Esophagus muscularis mucosa (tissue), 4 donors: ENCODE results near the gene WNT10A. TPM values are rescaled to one million over a fixed set of nuclear protein-coding genes. Genes with fewer than 3 reads are reported as not detected.
A peak's percentile ranks its signal among the peaks of the same experiment; 100 is the strongest.

Experiments used
- DNase-seq: peaks from one replicate; pipeline ENCODE4 v3.0.0-alpha.2; 2017; ENCODE audit errors: extremely low spot score
- H3K27ac ChIP-seq, 4 donors: fragments of 200-600 bp; sonication (generic); replicated peaks in 1 of 4; 1 replicate in 3 of 4; 2 replicates in 1 of 4; pipeline ENCODE4 v1.5.1; 2016 to 2019; ENCODE audit warnings: mild to moderate bottlenecking in 1 of 4
- H3K27me3 ChIP-seq, 4 donors: fragments of 200-600 bp; sonication (generic); one replicate each; pipeline versions ENCODE4 v1.5.1 to v1.6.0; 2016 to 2019
- H3K36me3 ChIP-seq, 4 donors: fragments of 200-600 bp; sonication (generic); one replicate each; pipeline ENCODE4 v1.5.1; 2016 to 2019
- H3K4me1 ChIP-seq, 4 donors: fragments of 200-600 bp; sonication (generic); one replicate each; pipeline ENCODE4 v1.5.1; 2016 to 2019
- H3K4me3 ChIP-seq, 4 donors: fragments of 200-600 bp; sonication (generic); 1 replicate in 2 of 4; 2 replicates in 2 of 4; pipeline ENCODE4 v1.5.1; 2016 to 2019; ENCODE audit warnings: mild to moderate bottlenecking in 4 of 4, moderate library complexity in 1 of 4
- H3K9me3 ChIP-seq, 4 donors: fragments of 200-600 bp; sonication (generic); 1 replicate in 3 of 4; 2 replicates in 1 of 4; pipeline ENCODE4 v1.5.1; 2016 to 2019
- EP300 ChIP-seq: sonication (generic); formaldehyde crosslinking; IDR thresholded peaks from one replicate; pipeline ENCODE4 v1.6.1; 2017; ENCODE audit warnings: antibody characterized with exemption
- POLR2A ChIP-seq: fragments of 450-650 bp; IDR thresholded peaks from one replicate; pipeline ENCODE4 v1.6.1; 2017; ENCODE audit warnings: antibody characterized with exemption, moderate library complexity, mild to moderate bottlenecking, low read depth
- POLR2AphosphoS5 ChIP-seq, 2 donors: sonication (generic); formaldehyde crosslinking; IDR thresholded peaks; one replicate each; pipeline ENCODE4 v1.6.1; 2017; ENCODE audit warnings: antibody characterized with exemption in 2 of 2
- WGBS: methylation state at CpG from one replicate; pipeline ENCODE4 v1.1.5; 2018; 5-methylcytosine and 5-hydroxymethylcytosine counted together
- intact Hi-C: fragments of 100-400 bp; cut with DNase I; formaldehyde crosslinking; loops from one replicate; pipeline ENCODE4 v1.15.1; 2023
- total RNA-seq, 4 donors: library from RNA; depleted of rRNA; stranded (reverse); fragments of >200 nt; gene quantifications; one replicate each; pipeline versions ENCODE4 v1.1.0 to v1.2.1, GENCODE V29; 2016
- TF ChIP-seq, protein P1 (sequence below), 3 experiments: fragments of 200-600 bp in 2 of 3; fragments of 450-650 bp in 1 of 3; sonication (generic) in 2 of 3; IDR thresholded peaks; one replicate each; pipeline ENCODE4 v1.5.1; 2017 to 2019; ENCODE audit warnings: antibody characterized with exemption in 3 of 3, mild to moderate bottlenecking in 2 of 3, moderate library complexity in 1 of 3

The WNT10A gene
- total RNA-seq, 4 donors from 2014 or later = 0.17 TPM; not detected in 3

DNA sequence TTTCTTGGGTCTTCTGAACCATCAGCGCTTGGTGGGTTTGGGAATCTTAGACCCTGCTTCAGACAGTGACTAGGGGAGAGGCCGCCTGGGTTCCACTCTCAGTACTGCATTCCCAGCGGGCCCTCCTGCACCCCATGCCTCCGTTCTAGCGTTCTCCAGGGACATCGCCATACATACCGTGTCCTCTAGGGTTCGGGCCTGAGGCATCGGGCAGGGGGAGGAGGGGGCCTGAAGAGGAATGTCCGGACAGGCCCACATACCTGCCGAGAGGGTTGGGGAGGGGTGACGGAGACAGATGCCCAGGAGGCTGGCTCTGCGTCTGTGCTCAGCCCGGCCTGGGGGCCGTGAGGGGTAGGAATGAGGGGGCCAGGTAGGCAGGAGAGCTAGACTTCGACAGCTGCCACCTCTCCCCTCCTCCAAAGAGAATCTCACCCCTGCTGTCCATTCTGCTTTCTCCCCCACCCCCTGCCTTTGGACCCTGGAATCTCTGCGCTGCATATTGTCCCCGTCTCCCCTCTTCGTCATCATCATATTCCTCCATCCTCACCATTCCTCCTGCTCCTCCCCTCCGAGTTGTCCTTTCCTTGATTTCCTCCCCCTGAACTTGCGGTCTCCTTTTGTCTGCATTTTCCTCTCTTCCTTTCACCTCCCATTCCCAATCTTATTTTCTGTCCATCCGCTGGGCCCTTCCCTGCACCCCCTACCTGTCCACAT lies 7.8 kb upstream of the WNT10A start:
- H3K27ac ChIP-seq = no peak overlapping the region
- no peaks in the 10 kb centered on the region for H3K36me3 ChIP-seq
- H3K9me3 ChIP-seq = no peaks in the 10 kb centered on the region
- H3K4me3 ChIP-seq = no peak overlapping the region
- peaks cover 0 to 99% (median 51%) of the 10 kb centered on the region in 4 donors for H3K27me3 ChIP-seq
- WGBS = 17% methylated on average over 17 of the region's 22 CpGs
- no peak for DNase-seq
- intact Hi-C loops = no loop called here
- no peak for TF ChIP-seq POLR2A
- TF ChIP-seq POLR2AphosphoS5 (IDR thresholded peaks at IDR 0.05) = no peak
- no peak for TF ChIP-seq EP300
- TF ChIP-seq, protein P1, sequence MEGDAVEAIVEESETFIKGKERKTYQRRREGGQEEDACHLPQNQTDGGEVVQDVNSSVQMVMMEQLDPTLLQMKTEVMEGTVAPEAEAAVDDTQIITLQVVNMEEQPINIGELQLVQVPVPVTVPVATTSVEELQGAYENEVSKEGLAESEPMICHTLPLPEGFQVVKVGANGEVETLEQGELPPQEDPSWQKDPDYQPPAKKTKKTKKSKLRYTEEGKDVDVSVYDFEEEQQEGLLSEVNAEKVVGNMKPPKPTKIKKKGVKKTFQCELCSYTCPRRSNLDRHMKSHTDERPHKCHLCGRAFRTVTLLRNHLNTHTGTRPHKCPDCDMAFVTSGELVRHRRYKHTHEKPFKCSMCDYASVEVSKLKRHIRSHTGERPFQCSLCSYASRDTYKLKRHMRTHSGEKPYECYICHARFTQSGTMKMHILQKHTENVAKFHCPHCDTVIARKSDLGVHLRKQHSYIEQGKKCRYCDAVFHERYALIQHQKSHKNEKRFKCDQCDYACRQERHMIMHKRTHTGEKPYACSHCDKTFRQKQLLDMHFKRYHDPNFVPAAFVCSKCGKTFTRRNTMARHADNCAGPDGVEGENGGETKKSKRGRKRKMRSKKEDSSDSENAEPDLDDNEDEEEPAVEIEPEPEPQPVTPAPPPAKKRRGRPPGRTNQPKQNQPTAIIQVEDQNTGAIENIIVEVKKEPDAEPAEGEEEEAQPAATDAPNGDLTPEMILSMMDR (IDR thresholded peaks at IDR 0.05) = no peak
- peaks cover 8 to 31% (median 19%) of the 10 kb centered on the region in 4 donors for H3K4me1 ChIP-seq

DNA sequence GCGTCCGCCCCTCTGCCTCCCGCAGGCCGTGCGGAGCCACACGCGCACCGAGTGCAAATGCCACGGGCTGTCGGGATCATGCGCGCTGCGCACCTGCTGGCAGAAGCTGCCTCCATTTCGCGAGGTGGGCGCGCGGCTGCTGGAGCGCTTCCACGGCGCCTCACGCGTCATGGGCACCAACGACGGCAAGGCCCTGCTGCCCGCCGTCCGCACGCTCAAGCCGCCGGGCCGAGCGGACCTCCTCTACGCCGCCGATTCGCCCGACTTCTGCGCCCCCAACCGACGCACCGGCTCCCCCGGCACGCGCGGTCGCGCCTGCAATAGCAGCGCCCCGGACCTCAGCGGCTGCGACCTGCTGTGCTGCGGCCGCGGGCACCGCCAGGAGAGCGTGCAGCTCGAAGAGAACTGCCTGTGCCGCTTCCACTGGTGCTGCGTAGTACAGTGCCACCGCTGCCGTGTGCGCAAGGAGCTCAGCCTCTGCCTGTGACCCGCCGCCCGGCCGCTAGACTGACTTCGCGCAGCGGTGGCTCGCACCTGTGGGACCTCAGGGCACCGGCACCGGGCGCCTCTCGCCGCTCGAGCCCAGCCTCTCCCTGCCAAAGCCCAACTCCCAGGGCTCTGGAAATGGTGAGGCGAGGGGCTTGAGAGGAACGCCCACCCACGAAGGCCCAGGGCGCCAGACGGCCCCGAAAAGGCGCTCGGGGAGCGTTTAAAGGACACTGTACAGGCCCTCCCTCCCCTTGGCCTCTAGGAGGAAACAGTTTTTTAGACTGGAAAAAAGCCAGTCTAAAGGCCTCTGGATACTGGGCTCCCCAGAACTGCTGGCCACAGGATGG lies 7.1 kb upstream of the WNT10A start:
- no peaks in the 10 kb centered on the region for H3K36me3 ChIP-seq
- TF ChIP-seq, protein P1 (IDR thresholded peaks at IDR 0.05) = no peak
- 14% methylated on average over 38 of the region's 86 CpGs for WGBS
- no peak overlapping the region for H3K27ac ChIP-seq
- DNase-seq = no peak
- H3K27me3 ChIP-seq = peaks cover 0 to 99% (median 58%) of the 10 kb centered on the region in 4 donors
- peaks cover 8 to 31% (median 19%) of the 10 kb centered on the region in 4 donors for H3K4me1 ChIP-seq
- no peaks in the 10 kb centered on the region for H3K9me3 ChIP-seq
- intact Hi-C loops = no loop called here
- H3K4me3 ChIP-seq = no peak overlapping the region

- Histone ChIP-seq H3K9me3 (no peaks in the 10 kb centered on the region), H3K4me1 (peaks cover 19 to 50% (median 34%) of the 10 kb centered on the region in 4 donors), H3K4me3 (no peak overlapping the region), H3K36me3 (no peaks in the 10 kb centered on the region), H3K27ac (no peak overlapping the region), H3K27me3 (peaks cover 0 to 99% (median 74%) of the 10 kb centered on the region in 4 donors)
- DNase-seq = no peak
- WGBS = 39% methylated on average over 2 of the region's 2 CpGs
- intact Hi-C loops = loop anchor here (1.0 kb wide), 1 partner anchor 23 kb away; no protein-coding TSS in a partner anchor
- TF ChIP-seq, protein P1 (IDR thresholded peaks at IDR 0.05) = no peak
- TF ChIP-seq POLR2A (no peak), POLR2AphosphoS5 (IDR thresholded peaks at IDR 0.05) (no peak), EP300 (no peak)
Measured at GRCh38 chr2:218875692-218876246, 4.9 kb upstream of the WNT10A start.

DNA sequence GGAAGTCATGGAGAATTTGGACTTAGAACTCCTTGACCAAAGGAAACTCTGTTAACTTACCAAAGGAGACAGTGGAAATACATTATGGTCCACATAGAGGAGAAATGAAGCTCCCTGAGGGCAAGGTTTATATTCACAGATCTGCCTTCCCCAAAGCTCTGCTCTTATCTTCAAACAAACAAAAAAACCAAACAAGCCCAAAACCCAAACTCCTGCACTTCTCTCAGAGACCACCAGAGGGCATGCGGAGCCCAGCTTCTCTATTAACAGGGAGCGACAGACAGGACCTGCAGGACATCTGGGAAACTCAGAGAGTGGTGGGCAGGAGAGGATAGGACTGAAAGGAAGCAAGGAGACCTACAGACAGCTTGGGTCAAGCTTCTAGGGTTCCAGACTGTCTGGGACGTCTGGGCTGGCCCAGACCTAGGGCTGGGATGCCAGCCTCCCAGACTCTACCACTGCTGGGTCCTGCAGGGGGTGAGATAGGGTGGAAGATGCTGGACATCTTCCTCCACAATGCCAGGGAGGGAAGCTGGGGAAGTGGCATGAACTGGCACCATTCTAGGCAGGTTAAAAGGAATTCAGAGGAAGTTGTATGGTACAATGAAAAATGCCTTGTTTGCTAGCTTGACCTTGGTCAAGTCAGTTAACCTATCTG lies 4.0 kb upstream of the WNT10A start:
- Histone ChIP-seq H3K27me3 (peaks cover 0 to 99% (median 74%) of the 10 kb centered on the region in 4 donors), H3K4me1 (peaks cover 11 to 45% (median 26%) of the 10 kb centered on the region in 4 donors), H3K4me3 (no peak overlapping the region), H3K9me3 (no peaks in the 10 kb centered on the region), H3K36me3 (no peaks in the 10 kb centered on the region), H3K27ac (no peak overlapping the region)
- intact Hi-C loops = loop anchor here (1.0 kb wide), 1 partner anchor 22 kb away; no protein-coding TSS in a partner anchor
- DNase-seq = no peak
- 0% methylated on average over 3 of the region's 3 CpGs for whole genome bisulfite sequencing
- TF ChIP-seq, protein P1 (IDR thresholded peaks at IDR 0.05) = peak; percentile 85 to 98 (median 93)
- TF ChIP-seq EP300 = no peak
